GM13976 (cell line): Measurements from ENCODE around the gene ZBTB22.
"Not testable (repeated sequence)": the region's sequence is repeated elsewhere in the genome, so short reads cannot be mapped to it uniquely, and the experiment has no call there.

ENCODE experiments used
- DNase-seq: peaks from one replicate; pipeline ENCODE4 v3.0.0; 2012; ENCODE audit warnings: low spot score
- CTCF ChIP-seq: IDR thresholded peaks from 2 replicates; pipeline ENCODE4 v1.5.1; 2012; ENCODE audit warnings: borderline replicate concordance, mild to moderate bottlenecking; ENCODE audit not compliant: insufficient read depth; ENCODE audit errors: extremely low read depth, missing control alignments, control extremely low read depth
- in situ Hi-C: fragments of 300-500 bp; cut with MboI; formaldehyde crosslinking; loops from one replicate; pipeline ENCODE4 v1.12.0; 2022; ENCODE audit warnings: low sequenced_read_pairs, mixed read lengths, inconsistent platforms; ENCODE audit not compliant: unreplicated experiment

The ZBTB22 gene

GRCh38 chr6:33292996-33293682, 24.4 kb downstream of the ZBTB22 start:
- in situ Hi-C loops: no loop called here
- no peak for TF ChIP-seq CTCF
- no peak for DNase-seq

- no peak for TF ChIP-seq CTCF
- in situ Hi-C loops: no loop called here
- no peak for DNase-seq
Observed at GRCh38 chr6:33290459-33290858, 27.1 kb downstream of the ZBTB22 start.

- TF ChIP-seq CTCF: no peak
- in situ Hi-C loops: no loop called here
Observed at GRCh38 chr6:33289784-33290315, 27.7 kb downstream of the ZBTB22 start.

GRCh38 chr6:33288921-33289783, 28.4 kb downstream of the ZBTB22 start, which contains the start of the genes PFDN6 and WDR46:
Gene PFDN6, plus strand, starts transcription at chr6:33289601. Its CDS starts 256 bp downstream, at chr6:33289857.
Gene WDR46, minus strand, starts transcription at chr6:33289239. Its CDS starts 69 bp downstream, at chr6:33289170.
- DNase-seq: peak; percentile 94
- in situ Hi-C loops: no loop called here
- no peak for TF ChIP-seq CTCF

More at GRCh38 chr6:33289784-33290315, 27.7 kb downstream of the ZBTB22 start:
- DNase-seq: no peak

GRCh38 chr6:33288141-33288920, 29.2 kb downstream of the ZBTB22 start:
- no peak for DNase-seq
- TF ChIP-seq CTCF: no peak
- in situ Hi-C loops: no loop called here

GRCh38 chr6:33286946-33287914, 30.3 kb downstream of the ZBTB22 start:
- TF ChIP-seq CTCF: no peak
- no peak for DNase-seq
- in situ Hi-C loops: no loop called here

- in situ Hi-C loops, DNase-seq: not testable (repeated sequence)
Observed at GRCh38 chr6:33285214-33285613, 32.3 kb downstream of the ZBTB22 start.
